ENCODE data around the gene STAM.

Gene STAM

GRCh38 chr10:17648243-17649035 lies 4.5 kb downstream of the STAM start:
- DNase-seq = peak in 1 of 2 experiments; percentile 13

- no peak for DNase-seq
Measured at GRCh38 chr10:17649052-17649451, 5.1 kb downstream of the STAM start.

GRCh38 chr10:17649836-17650235 lies 5.9 kb downstream of the STAM start:
- no peak for DNase-seq

- no peak for DNase-seq
Measured at GRCh38 chr10:17650416-17650815, 6.5 kb downstream of the STAM start.

GRCh38 chr10:17651896-17652295 lies 7.9 kb downstream of the STAM start:
- no peak for DNase-seq

- no peak for DNase-seq
Measured at GRCh38 chr10:17652585-17652984, 8.6 kb downstream of the STAM start.

GRCh38 chr10:17655009-17655408 lies 11.1 kb downstream of the STAM start:
- no peak for DNase-seq

- DNase-seq = no peak
Measured at GRCh38 chr10:17655567-17656146, 11.7 kb downstream of the STAM start.

- DNase-seq = no peak
Measured at GRCh38 chr10:17657103-17657500, 13.2 kb downstream of the STAM start.

GRCh38 chr10:17659365-17659764 lies 15.4 kb downstream of the STAM start:
- no peak for DNase-seq

- no peak for DNase-seq
Measured at GRCh38 chr10:17660921-17661320, 17.0 kb downstream of the STAM start.

GRCh38 chr10:17661510-17661909 lies 17.6 kb downstream of the STAM start:
- DNase-seq = no peak

- no peak for DNase-seq
Measured at GRCh38 chr10:17662193-17663138, 18.5 kb downstream of the STAM start.

- no peak for DNase-seq
Measured at GRCh38 chr10:17663450-17663849, 19.5 kb downstream of the STAM start.

GRCh38 chr10:17665747-17666146 lies 21.8 kb downstream of the STAM start:
- DNase-seq = no peak

- DNase-seq = no peak
Measured at GRCh38 chr10:17668435-17669184, 24.7 kb downstream of the STAM start.

GRCh38 chr10:17669185-17669872 lies 25.4 kb downstream of the STAM start:
- DNase-seq = peak; percentile 14 to 17

- DNase-seq = no peak
Measured at GRCh38 chr10:17671307-17671706, 27.4 kb downstream of the STAM start.

- no peak for DNase-seq
Measured at GRCh38 chr10:17673471-17674061, 29.6 kb downstream of the STAM start.

GRCh38 chr10:17674566-17674965 lies 30.6 kb downstream of the STAM start:
- DNase-seq = no peak

GRCh38 chr10:17675638-17676037 lies 31.7 kb downstream of the STAM start:
- DNase-seq = no peak

- DNase-seq = no peak
Measured at GRCh38 chr10:17676919-17677318, 33.0 kb downstream of the STAM start.
